ENCODE measurements around the gene LTBP1. TPM values are rescaled to one million over a fixed set of nuclear protein-coding genes. Genes with fewer than 3 reads are reported as not detected.
A peak's percentile ranks its signal among the peaks of the same experiment; 100 is the strongest.
"Not testable (repeated sequence)": the region's sequence is repeated elsewhere in the genome, so short reads cannot be mapped to it uniquely, and the experiment has no call there.

The LTBP1 gene
- total RNA-seq, 1 donor from 2014 or later: 43.9 TPM

DNA sequence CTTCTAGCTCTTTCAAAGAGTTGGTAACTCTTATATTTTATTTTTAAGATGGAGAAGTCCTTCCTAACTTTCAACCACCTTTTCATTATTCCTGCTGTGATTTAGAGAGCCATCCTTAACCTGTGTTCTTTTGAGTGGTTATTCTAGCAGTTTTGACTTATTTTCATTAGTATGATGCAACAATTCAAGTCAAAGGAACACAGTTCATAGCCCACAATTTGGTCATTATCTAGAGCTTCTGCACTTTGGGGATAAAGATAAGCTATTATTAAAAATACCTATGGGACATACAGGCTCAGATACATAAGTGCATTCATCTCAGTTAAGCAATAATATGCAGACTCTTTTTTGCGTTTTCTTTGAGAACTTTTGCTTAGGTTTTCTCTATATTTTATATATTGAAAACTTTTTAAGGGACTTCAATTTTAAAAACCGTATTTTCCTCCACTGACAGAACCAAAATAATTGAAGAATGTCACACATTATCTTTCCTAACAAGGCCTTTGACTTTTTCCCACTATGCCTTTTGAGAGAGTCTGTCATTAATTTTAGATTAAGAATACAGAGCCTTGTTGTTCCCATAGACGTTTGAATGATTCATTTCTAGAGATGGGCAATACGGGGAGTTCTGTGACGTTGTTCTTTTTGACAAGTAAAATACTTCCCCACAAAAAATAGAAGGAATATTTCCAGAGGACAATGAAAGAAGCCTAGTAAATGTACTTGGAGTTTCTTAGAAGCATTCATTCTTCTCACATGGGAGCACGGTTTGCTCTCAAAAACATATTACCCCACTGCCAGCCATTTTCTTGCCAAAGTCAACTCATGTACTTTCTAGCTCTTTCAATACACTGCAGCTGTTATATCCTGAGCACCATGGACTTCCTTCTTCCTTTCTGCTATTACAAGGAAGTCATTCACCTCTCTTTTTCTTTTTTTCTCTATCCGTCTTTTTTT, 486.8 kb downstream of the LTBP1 start:
- H3K4me3 ChIP-seq (ENCODE audit: low read depth, low read length): no peak overlapping the region
- DNase-seq (ENCODE audit: low read depth): no peak
- TF ChIP-seq, protein P1, sequence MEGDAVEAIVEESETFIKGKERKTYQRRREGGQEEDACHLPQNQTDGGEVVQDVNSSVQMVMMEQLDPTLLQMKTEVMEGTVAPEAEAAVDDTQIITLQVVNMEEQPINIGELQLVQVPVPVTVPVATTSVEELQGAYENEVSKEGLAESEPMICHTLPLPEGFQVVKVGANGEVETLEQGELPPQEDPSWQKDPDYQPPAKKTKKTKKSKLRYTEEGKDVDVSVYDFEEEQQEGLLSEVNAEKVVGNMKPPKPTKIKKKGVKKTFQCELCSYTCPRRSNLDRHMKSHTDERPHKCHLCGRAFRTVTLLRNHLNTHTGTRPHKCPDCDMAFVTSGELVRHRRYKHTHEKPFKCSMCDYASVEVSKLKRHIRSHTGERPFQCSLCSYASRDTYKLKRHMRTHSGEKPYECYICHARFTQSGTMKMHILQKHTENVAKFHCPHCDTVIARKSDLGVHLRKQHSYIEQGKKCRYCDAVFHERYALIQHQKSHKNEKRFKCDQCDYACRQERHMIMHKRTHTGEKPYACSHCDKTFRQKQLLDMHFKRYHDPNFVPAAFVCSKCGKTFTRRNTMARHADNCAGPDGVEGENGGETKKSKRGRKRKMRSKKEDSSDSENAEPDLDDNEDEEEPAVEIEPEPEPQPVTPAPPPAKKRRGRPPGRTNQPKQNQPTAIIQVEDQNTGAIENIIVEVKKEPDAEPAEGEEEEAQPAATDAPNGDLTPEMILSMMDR (conservative IDR thresholded peaks at IDR 0.05; ENCODE audit: low read depth, low read length): no peak

DNA sequence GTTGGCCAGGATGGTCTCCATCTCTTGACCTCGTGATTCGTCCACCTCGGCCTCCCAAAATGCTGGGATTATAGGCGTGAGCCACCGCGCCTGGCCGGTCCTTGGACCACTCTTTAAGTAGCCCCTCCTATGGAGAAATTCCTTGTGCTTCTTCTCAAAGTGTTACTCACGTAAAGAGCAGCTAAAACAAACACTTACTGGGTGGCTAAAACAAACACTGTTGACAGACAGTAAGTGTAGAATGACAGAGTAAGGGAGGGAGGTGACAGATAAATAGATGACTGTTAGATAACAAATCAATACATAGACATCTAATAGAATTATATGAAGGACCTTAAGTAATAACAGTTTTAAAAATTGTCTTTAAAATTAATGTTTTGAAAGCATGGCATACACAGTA, 488.8 kb downstream of the LTBP1 start:
- H3K4me3 ChIP-seq (ENCODE audit: low read depth, low read length): no peak overlapping the region
- no peak for DNase-seq (ENCODE audit: low read depth)
- TF ChIP-seq, protein P1 (conservative IDR thresholded peaks at IDR 0.05; ENCODE audit: low read depth, low read length): no peak

DNA sequence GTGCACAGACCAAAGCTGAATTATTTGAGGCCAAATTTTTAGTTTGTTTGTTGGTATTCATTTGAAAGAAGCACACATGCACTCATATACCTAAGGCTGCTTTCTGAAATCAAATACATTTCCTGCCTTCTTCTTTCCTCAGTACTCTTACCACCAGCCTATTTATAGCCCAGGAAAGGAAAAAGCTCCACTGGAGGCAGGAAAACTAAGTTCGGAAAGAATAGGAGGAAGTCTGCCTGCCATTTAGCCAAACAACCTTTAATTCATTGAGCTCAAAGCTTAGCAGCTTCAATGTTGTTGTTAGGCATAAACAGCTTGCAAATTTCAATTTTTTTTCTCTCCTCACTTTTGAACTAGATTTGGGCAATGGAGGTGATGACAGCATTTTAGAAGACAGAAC, 489.3 kb downstream of the LTBP1 start:
- DNase-seq (ENCODE audit: low read depth): no peak
- TF ChIP-seq, protein P1 (conservative IDR thresholded peaks at IDR 0.05; ENCODE audit: low read depth, low read length): no peak
- no peak overlapping the region for H3K4me3 ChIP-seq (ENCODE audit: low read depth, low read length)

DNA sequence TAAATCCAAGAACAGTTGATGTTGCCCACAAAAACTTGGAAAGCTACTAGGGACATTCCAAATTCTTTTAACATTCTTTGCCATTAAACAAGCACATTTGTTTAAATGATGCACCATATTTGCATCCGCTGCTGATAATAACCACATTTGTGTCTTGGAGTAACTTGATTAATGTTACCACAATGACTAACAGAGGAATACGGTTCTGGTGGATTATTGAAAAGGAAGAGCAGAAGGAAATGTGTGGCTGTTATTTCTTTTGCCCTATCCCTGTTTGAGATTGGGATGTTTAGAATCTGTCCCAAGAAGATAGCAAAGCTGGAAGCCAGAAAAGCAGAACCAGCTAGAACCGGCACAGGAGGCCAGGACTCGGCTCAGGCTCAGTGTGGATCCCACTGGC, 490.5 kb downstream of the LTBP1 start:
- DNase-seq (ENCODE audit: low read depth): no peak
- TF ChIP-seq, protein P1 (conservative IDR thresholded peaks at IDR 0.05; ENCODE audit: low read depth, low read length): no peak
- no peak overlapping the region for H3K4me3 ChIP-seq (ENCODE audit: low read depth, low read length)

DNA sequence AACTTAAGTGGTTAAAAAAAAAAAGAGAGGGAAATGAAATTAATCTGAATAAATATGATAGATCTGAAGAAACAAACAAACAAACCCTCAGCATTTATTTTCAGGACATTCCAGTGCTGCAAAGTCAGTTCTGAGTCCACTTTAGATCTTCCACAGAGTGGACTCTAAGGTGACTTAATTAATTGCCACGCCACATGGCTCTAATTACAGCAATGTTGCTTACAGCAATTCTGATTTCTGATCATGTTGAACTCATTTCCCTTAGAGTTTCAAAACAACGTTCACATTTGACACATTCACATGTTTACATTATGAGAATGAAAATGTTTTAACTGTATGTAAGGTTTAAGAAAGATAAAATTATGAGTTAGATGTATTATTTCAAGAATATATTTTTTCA, 491.1 kb downstream of the LTBP1 start:
- H3K4me3 ChIP-seq (ENCODE audit: low read depth, low read length): no peak overlapping the region
- no peak for DNase-seq (ENCODE audit: low read depth)
- TF ChIP-seq, protein P1 (conservative IDR thresholded peaks at IDR 0.05; ENCODE audit: low read depth, low read length): no peak

DNA sequence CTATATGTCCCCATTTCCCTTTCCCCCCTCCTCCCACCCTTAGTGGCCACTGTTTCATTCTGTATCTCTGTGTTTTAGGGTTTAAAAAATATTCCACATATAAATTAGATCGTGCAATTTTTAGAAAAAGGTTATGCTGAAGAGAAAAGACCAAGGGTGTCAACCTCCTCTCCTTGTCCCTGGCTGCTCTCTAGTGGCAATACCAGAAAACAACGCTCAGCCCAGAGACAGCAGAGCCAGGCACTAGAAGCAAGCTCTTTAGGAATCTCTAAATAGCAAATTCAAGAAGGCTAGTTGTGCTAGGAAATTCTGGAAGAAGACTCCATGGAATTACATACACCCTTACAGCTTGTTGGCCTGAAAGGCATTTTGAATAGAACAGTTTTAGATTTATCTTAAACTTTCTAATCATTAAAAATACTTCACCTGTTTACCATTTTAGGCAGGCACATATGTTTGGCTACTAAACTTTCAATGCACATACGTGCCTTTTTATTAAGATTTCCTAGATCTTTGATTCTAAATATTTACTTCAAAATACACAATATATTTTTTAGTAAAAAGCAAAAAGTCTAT, 494.6 kb downstream of the LTBP1 start:
- H3K4me3 ChIP-seq (ENCODE audit: low read depth, low read length): no peak overlapping the region
- TF ChIP-seq, protein P1 (conservative IDR thresholded peaks at IDR 0.05; ENCODE audit: low read depth, low read length): peak; percentile 97
- no peak for DNase-seq (ENCODE audit: low read depth)

DNA sequence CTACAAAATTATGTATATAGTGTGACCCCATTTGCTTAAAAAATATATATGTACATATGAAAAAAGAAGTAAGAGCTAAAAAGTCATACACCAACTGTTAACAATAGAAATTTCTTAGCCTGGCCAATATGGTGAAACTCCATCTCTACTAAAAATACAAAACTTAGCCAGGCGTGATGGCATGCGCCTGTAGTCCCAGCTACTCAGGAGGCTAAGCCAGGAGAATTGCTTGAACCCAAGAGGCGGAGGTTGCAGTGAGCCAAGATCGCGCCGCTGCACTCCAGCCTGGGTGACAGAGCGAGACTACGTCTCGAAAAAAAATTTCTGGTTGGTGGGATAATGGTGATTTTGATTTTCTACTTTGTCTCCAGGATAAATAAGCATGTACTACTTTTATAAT, 495.3 kb downstream of the LTBP1 start:
- not testable (repeated sequence) for DNase-seq (ENCODE audit: low read depth); H3K4me3 ChIP-seq (ENCODE audit: low read depth, low read length)
